ENCODE measurements around the gene C1QL3. TPM values are rescaled to one million over a fixed set of nuclear protein-coding genes. Genes with fewer than 3 reads are reported as not detected.

C1QL3 gene
- total RNA-seq, 1 experiment from 2014 or later: 0.05 TPM

DNA sequence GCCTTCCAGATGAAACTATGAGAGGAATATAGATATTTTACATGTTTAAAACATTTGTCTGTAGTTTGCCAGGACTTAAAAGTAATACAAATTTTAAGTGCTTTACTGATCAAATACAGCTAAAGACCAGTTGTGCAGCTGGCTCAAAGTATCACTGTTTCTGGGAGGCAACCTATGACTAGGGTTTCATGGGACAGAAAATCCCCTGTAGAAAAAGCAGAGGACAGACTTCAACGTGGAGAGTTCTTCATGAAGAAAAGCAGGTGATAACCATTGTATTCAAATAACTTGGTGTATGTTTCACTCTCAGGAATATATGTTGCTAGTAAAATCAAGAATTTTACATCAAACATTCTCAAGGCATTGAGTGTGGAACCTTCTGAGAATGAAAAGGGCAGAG, 43.9 kb downstream of the C1QL3 start:
- Histone ChIP-seq H3K27me3 (replicated peaks) (no peaks in the 10 kb centered on the region), H3K27ac (no peak overlapping the region), H3K9me3 (replicated peaks) (no peaks in the 10 kb centered on the region), H3K36me3 (no peaks in the 10 kb centered on the region), H3K4me1 (replicated peaks) (no peaks in the 10 kb centered on the region), H3K4me3 (no peak overlapping the region)
- no peak for DNase-seq (ENCODE audit: low read depth in 1 of 2, low spot score in 2 of 2)

DNA sequence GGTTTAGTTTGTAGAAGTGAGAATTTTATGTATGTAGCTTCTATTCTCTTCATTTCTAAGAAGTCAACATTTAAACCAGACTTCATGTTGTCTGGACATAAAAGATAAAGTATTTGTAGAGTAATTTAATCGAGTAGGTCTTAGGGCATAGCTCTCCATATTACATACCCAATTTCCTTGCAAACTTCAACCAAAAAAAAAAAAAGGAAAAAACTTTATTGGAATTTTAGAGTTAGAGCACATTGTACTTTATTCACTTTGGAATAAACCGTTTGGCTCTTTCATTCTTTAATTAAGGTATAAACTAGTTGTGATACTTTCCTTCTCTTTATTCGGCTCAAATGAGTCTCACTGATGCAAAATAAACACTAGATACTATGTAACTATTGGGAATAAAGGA, 48.9 kb downstream of the C1QL3 start:
- Histone ChIP-seq H3K27ac (no peak overlapping the region), H3K4me1 (replicated peaks) (no peaks in the 10 kb centered on the region), H3K27me3 (replicated peaks) (no peaks in the 10 kb centered on the region), H3K4me3 (no peak overlapping the region), H3K9me3 (replicated peaks) (no peaks in the 10 kb centered on the region), H3K36me3 (no peaks in the 10 kb centered on the region)
- DNase-seq (ENCODE audit: low read depth in 1 of 2, low spot score in 2 of 2): no peak

- Histone ChIP-seq H3K27me3 (replicated peaks) (no peaks in the 10 kb centered on the region), H3K4me1 (replicated peaks) (no peaks in the 10 kb centered on the region), H3K9me3 (replicated peaks) (no peaks in the 10 kb centered on the region), H3K4me3 (no peak overlapping the region), H3K36me3 (no peaks in the 10 kb centered on the region), H3K27ac (no peak overlapping the region)
- no peak for DNase-seq (ENCODE audit: low read depth in 1 of 2, low spot score in 2 of 2)
Measured at GRCh38 chr10:16470747-16471146, 50.9 kb downstream of the C1QL3 start.

- Histone ChIP-seq H3K36me3 (no peaks in the 10 kb centered on the region), H3K27me3 (replicated peaks) (no peaks in the 10 kb centered on the region), H3K27ac (no peak overlapping the region), H3K4me1 (replicated peaks) (no peaks in the 10 kb centered on the region), H3K9me3 (replicated peaks) (no peaks in the 10 kb centered on the region), H3K4me3 (no peak overlapping the region)
- no peak for DNase-seq (ENCODE audit: low read depth in 1 of 2, low spot score in 2 of 2)
Measured at GRCh38 chr10:16466001-16466400, 55.7 kb downstream of the C1QL3 start.

Other genes starting within 250 kb of the C1QL3 start
- 13.0 and 26.0 TPM in 2 replicates for gene PTER, start 84.9 kb downstream of the C1QL3 start, total RNA-seq (2014; rRNA removed; shearing (Covaris generic))